GM19238 (cell line): ENCODE data around the gene NCOA3.
"Not testable (repeated sequence)": the region's sequence is repeated elsewhere in the genome, so short reads cannot be mapped to it uniquely, and the experiment has no call there.

Experiments
- DNase-seq: peaks from one replicate; pipeline ENCODE4 v3.0.0; 2011; ENCODE audit warnings: low spot score; ENCODE audit not compliant: insufficient read length

NCOA3 gene

DNA sequence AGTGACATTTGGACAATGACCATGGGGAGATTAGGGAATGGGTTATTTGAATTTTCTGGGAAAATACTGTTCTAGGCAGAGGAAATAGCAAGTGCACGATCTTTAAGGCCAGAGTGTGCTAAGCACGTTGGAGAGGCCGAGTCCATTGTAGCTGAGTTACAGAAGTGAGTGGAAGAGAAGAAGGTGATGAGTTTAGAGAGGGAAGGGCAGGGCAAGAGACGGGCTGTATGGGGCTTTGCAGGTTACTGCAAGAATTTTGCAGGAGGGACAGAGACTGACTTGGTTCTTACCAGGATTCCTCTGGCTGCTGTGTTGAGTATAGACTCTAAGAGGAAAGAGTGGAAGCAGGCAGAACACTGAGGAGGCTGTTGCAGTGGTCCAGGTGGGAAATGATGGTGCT, 1.1 kb upstream of the NCOA3 start:
- DNase-seq = no peak

DNA sequence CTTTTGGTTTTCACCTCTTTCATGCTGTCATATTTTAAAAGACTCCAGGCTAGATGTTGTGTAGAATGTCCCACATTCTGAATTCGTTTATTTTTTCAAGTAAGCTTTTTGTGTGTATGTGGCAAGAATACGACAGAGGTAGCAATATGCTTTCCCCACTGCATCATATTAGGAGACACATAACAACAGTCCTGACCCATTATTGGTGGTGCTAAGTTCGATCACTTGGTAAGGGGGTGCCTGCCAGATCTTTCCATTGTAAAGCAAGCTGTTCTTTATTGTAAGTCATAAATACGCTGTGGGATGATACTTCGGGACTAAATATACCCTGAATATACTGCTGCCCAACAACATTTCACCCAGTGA, 588 bp upstream of the NCOA3 start:
- no peak for DNase-seq

DNA sequence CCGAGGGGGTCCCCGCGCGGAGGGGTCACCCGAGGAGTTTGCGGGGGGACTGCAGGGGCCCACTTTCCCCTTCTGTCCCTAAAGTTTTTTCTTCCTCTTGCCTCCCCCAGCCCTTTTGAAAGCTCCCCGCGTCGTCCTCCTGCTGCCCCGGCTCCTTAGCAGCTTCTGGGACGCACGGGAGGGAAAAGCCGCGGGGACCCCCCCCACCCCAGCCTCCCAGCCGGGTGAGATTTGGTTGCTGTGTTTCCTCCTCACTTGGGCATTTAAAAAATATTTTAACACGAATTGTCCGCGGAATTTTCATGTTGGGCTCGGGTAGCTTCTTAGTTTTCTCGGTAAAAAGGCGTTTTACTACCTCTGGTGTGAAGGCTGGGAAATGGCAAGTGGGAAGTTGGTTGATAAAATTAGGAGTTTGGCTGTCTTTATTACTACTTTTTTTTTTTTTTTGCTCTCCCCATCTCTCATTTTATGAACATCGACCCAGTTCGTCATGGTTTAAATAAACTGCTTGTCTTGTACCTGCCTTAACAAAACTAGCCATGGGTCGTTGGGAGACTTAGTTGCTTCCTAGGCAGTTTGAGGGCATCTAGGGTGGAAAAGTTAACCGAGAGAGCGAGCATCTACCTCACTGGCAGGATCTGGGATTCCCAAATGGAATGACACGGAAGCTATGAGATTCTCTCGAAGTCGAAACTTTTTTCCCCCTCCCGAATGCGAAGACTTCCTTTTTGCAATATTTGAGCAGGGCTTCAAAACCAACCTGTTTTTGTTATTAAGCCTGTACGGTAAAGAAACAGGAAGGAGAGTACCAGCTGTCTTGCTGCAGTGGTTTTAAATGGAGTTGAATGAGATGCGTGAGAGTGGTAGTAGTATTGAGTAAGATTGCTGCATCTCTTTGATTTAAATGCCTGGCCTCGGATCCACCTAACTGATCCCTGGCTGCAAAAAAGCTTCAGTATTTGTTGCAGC, 868 bp downstream of the NCOA3 start:
- no peak for DNase-seq

DNA sequence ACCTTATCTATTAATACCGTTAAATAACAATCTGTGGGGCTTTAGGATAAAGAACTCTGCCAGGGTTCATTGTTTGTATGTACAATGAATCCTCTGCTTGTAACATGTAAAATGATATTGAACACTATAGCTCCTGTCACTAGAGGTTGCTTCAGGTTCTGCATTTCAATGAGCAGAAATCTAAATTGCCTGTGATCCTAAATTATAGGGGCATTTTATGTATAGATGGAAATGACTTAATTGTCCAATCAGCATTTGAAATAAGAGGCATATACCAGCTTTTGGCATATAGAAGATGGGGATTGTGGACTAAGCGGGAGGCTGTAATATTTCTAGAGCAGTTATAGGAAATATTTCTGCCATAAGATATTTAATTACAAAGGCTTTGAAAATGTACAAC, 2.0 kb downstream of the NCOA3 start:
- DNase-seq = no peak

DNA sequence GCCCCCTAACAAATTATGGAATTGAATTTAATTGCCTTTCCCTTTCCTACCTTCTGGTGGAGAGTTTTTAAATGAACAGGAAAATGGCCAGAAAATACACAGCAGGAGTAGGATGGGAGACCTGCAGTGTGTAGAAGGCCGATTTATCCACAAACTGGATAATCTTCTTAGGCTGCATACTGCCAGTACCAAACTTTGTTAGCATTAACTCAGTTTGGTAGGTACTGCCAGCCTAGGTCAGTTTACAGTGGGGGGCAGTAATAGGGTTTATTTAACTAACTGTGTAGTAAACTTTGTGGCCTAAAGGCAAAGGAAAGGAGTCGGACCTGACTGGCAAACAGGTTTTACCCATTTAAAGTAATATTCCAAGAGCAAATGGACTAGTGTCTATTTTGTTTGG, 4.6 kb downstream of the NCOA3 start:
- DNase-seq = no peak

DNA sequence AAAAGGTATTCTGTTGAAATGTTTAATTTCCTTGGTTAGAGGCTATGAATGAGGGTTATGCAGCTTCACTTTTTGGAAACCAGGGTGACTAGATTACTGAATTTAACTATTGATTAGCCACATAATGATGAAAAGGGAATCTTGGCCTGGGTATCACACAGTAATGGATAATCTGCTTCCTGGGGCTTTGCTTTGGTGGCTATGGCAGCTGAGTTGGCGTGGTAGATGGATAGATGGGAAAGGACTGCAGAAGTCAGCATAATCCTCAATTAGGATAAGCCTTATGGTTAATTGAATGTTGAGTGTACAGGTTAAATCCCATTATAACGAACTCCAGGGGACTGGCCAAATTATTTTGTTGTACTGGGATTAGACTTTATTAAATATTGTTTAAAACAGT, 5.2 kb downstream of the NCOA3 start:
- no peak for DNase-seq

DNA sequence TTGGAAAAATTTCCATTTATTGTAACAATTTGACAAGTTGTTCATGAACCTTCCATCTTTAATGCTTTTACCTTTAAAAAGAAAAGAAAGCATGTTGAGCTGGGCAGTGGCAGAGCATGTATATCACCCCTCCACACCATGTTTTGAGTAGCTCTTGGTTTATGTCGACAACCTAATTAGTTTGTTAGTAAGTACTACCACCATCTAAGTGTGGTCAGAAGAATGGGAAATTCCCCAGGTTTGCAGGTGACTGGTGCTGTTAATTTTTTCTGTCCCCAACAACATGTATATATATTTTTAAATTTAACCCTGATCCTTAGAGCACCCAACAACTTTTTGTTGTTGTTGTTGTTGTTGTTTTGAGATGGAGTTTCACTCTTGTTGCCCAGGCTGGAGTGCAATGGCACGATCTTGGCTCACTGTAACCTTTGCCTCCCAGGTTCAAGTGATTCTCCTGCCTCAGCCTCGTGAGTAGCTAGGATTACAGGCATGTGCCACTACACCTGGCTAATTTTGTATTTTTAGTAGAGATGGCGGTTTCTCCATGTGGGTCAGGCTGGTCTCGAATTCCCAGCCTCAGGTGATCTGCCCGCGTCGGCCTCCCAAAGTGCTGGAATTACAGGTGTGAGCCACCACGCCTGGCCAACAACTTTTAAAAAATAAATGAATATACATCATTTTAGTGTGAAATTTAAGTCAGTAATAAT, 5.7 kb downstream of the NCOA3 start:
- DNase-seq = not testable (repeated sequence)

DNA sequence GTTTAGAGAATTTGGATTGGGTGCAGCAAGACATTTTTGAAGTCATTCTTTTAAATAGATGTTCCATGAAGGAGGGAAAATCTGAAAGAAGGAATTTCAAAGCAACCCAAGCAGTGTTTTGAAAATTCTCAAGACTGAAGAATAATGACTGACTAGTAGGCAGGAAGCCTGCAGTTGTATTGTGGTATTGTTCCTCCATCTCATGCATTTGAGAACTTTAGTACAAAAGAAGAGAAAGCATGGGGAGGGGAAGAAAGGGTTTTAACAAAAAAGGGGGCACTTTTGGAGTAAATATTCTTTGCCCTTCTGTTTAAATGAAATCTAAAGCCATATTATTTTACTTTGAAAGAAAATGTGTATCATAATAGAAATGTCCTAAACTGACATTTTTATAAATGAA, 6.6 kb downstream of the NCOA3 start:
- DNase-seq = no peak

DNA sequence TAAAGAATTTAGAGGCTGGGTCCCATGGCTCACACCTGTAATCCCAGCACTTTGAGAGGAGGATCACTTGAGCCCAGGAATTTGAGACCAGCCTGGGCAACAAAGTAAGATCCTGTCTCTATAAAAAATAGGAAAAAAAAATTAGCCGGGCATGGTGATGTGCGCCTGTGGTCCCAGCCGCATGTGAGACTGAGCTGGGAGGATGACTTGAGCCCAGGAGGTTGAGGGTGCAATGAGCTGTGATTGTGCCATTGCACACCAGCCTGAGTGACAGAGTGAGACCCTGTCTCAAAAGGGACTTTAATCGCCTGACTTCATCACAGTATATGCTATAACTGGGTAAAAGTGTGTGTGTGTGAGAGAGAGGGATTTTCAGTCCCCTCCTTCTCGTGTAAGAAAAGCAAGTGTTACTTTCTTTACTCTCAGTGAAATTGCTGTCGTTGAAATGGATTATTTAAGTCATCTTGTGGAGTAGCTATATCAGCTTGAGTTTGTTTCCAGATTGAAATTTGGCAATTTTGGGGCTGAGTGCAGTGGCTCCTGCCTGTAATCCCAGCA, 7.5 kb downstream of the NCOA3 start:
- no peak for DNase-seq

DNA sequence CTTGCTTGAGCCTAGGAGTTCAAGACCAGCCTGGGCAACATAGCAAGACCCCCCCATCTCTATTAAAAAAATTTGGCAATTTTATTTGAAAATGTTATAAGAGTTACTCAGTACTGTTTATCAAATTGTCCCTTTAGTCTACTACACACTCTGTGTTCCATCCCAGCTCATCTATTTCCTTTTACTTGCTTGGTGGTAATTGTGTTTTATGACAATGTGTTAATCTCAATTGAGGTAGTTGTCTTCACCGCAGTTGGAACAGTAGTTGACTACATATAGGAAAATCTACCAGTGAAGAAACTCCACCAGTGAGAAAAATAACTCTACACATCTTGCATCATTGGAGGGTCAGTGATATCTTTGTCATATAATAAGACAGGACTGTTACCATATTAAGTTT, 8.0 kb downstream of the NCOA3 start:
- DNase-seq = no peak

DNA sequence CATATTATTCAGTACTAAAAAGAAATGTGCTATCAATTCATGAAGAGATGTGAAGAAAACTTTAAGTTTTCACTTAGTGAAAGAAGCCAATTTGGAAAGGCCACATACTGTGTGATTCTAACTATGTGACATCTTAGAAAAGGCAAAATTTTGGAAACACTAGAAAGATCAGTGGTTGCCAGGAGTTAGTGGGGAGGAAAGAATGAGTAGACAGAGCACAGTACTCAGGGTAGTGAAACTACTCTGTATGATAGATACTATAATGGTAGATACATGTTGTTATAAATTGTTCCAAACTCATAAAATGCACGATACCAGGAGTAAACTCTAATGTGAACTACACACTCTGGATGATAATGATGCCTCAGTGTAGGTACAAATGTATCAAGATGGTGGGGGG, 14.2 kb downstream of the NCOA3 start:
- DNase-seq = no peak

DNA sequence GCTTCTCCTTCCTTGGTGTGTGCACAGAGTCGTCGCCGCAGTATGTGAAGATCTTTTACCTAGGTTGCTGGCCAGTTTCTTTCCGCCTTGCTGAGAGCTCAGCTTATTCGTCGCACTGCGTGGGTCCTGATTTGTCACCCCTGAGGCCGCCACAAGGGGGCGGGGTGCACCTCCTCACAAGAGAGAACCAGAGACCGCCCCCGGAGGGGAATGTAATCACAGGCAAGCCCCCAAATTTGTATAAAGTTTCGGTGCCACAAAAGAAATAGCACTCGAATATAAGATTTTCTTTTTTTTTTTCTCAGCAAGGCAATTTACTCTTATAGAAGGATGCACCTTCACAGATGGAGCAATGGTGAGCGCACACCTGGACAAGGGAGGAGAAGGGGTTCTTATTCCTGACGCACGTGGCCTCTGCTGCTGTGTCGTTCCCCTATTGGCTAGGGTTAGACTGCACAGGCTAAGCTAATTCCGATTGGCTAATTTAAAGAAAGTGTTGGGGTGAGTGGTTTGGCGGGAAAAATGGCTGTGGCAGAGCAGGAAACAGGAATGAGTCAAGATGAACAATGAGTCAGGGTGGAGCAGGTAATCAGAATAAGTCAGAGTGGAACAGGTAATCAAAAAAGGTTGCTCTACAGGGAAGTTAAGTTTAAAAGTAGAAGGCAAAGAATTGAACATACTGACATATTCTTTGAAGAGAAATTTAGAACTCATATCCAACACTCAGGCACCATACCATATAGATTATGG, 19.5 kb downstream of the NCOA3 start:
- DNase-seq = no peak

DNA sequence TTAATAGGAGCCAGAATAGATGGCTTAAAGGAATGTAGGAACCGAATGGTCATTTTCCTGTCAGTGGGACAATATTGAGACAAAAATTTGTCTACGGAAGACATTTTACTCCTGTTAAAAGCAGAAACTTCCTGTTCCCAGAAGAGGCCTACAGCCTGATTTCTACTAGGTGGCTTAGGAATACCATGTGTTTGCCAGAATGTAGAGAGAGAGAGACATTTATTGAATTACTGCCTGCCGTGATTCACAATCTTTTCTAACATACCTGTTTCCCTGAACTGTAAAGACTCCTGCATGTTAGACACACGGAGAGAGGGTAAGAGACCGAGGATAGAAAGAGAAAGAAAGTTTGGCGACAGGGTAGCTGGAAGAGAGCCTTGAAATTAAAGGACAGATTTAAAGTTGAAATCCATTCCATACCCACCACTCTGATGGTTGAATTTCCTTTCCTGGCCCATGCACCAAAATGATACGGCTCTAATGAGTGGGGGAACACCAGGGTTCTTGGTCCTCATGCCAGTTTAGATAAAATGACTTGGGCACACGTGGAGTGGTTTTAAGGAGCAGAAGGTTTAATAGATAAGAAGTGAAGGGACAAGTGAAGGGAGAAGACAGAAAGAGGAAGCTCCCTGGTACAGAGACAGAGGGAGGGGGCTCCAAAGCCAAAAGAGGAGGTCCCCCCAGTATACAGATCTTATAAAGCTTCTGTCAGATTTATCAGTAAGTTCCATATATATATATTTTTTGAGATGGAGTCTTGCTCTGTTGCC, 22.5 kb downstream of the NCOA3 start:
- no peak for DNase-seq

DNA sequence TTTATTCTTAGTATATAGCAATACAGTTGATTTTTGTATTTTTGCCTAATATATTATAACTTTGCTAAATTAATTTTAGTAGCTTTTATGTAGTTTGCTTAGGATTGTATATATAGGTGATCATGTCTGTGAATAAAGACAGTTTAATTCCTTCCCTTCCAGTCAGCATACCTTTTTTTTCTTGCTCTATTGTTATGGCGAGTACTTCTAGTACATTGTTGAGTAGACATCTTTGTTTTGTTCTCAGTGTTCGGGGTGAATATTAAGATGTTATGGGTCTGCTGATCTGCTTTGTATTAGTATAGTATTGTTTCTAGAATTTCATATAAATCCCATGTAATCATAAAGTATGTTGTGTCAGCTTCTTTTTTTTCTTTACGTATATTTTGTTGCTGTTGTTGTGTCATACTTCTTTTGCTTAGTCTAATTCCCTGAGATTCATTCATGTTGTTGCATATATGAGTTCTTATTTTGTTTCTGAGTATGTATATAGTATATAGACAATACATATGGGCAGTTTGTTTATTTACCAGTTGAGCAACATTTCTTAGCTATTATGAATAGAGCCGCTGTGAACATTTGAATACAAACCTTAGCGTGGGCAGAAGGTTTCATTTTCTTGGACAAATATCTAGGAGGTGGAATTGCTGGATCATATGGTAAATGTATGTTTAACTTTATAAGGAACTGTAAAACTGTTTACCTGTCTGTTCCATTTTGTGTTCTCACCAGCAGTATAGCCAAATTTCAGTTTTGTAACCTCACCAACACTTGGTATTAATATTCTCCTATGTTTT, 25.5 kb downstream of the NCOA3 start:
- no peak for DNase-seq

DNA sequence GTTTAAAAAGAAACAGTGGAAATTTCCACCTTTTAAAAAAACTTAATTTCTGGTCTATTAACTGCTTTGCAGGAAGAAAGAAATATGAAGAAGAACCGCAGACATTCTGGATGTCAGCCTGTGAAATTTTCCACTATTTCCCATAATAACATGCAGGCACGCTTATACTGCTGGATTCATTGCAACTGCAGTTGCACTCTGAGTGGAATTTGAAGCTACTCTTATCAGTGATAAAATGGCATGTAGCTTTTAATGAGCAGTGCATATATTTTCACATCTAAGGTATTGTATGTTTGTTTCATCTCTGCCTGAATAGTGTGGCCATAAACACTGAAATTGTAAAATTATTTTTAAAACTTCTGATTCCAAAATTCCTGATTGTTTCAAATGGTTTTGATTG, 28.2 kb downstream of the NCOA3 start:
- DNase-seq = no peak

DNA sequence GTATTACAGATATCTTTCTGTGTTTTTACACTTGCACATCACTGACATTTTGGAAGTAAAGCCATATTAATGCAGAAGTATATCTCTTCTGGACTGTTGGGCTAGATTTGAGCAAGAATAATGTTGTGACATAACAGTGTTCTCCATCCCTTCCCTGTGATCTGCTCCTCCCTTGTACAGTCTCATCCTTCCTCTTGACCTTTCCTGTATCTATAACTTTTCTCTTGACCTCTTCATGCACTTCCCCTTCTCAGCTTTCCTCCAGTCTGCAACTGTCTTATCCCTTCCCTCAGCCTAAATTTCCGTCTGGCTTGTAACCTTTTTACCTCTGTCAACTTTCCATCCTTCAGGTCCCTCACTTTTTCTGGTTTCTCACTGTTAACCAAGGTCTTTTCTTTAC, 29.8 kb downstream of the NCOA3 start:
- no peak for DNase-seq

DNA sequence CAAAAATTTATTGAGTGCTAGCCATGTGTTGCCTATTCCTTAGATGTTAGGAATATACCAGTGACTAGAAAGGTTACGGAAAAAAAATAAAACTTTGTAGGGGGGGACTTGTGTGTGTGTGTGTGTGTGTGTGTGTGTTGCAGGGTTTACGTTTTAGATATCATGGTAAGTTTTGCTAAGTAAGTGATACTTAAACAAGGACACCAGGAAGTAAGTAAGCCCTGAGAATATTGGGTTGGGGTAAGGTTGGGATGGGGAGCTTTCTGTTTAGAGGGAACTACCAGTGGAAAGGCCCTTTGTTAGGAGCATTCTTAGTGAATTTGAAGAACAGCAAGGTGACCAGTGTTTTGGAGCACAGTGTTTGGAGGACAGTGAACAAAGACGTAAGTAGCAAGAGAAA, 30.3 kb downstream of the NCOA3 start:
- no peak for DNase-seq

DNA sequence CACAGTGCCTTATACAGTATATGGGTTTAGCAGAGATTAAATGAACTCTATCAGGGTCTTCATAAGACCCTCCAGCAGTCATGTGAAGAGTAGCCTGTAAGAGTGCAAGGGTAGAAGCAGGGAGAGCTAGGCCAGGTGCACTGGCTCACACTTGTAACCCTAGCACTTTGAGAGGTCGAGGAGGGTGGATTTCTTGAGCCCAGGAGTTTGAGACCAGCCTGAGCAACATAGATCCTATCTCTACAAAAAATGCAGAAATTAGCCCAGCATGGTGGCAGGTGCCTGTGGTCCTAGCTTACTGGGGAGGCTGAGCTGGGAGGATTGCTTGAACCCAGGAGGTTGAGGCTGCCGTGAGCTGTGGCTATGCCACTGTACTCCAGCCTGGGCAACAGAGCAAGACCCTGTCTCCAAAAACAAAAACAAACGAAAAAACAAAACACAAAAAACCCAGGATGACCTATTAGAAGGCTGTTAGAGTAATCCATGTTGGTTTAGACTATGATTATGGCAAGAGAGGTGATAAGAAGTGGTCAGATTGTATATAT, 31.9 kb downstream of the NCOA3 start:
- DNase-seq = no peak

DNA sequence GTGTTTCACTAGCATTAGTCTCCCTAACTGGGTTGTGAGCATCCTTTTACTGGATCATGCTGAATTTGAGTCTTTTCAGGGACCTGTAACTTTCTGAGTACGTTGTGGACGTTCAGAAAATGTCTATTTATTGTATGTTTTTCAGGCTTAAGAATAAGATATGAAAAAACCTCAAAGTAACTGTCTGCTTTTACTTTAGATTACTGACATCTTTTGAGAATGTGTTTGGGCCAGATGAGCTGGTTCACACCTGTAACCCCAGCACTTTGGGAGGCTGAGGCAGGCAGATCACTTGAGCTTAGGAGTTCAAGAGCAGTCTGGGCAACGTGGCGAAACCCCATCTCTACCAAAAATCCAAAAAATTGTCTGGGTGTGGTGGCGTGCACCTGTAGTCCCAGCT, 32.7 kb downstream of the NCOA3 start:
- DNase-seq = no peak

DNA sequence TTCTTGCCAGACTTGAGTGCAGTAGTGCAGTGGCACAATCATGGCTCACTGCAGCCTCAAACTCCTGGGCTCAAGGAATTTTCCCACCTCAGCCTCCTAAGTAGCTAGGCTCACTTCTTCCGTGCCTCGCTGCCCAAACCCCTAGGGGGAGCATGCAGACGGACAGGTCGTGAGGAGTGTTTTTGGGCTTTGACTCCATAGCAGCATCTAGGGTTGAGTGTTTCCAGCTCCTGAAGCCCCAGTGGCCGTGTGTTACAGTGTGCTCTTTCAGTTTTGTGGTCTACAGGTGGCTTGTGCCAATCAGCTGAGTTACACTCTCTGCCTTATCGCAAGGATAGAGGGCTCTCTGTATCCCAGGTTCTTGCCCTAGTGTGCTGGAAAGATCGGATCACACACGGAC, 33.4 kb downstream of the NCOA3 start:
- no peak for DNase-seq
